Sigmoid colon (tissue), 7 donors: ENCODE measurements around the gene MGP. TPM values are rescaled to one million over a fixed set of nuclear protein-coding genes. Genes with fewer than 3 reads are reported as not detected.
A peak's percentile ranks its signal among the peaks of the same experiment; 100 is the strongest.

ENCODE experiments used
- DNase-seq: peaks from one replicate; pipeline ENCODE4 v3.0.0-alpha.2; 2019
- H3K27ac ChIP-seq, 4 donors: fragments of 200-600 bp; sonication (generic); one replicate each; pipeline ENCODE4 v1.5.1; 2016 to 2019; ENCODE audit warnings: mild to moderate bottlenecking in 1 of 4
- H3K27me3 ChIP-seq, 3 donors: fragments of 200-600 bp; sonication (generic); one replicate each; pipeline ENCODE4 v1.5.1; 2019; ENCODE audit warnings: mild to moderate bottlenecking in 1 of 3
- H3K36me3 ChIP-seq, 4 donors: fragments of 200-600 bp; sonication (generic); one replicate each; pipeline ENCODE4 v1.5.1; 2016 to 2019
- H3K4me1 ChIP-seq, 4 donors: fragments of 200-600 bp; sonication (generic); one replicate each; pipeline ENCODE4 v1.5.1; 2017 to 2019
- H3K4me3 ChIP-seq, 4 donors: fragments of 200-600 bp; sonication (generic); one replicate each; pipeline ENCODE4 v1.5.1; 2017 to 2019; ENCODE audit warnings: mild to moderate bottlenecking in 2 of 4, moderate library complexity in 1 of 4
- H3K9me3 ChIP-seq, 4 donors: fragments of 200-600 bp in 3 of 4; sonication (generic) in 3 of 4; one replicate each; pipeline versions ENCODE4 v1.5.1 to v1.6.1; 2013 to 2019
- EP300 ChIP-seq, 4 donors: sonication (generic); formaldehyde crosslinking; IDR thresholded peaks; one replicate each; pipeline ENCODE4 v1.6.1; 2017; ENCODE audit warnings: antibody characterized with exemption in 4 of 4
- POLR2A ChIP-seq, 2 donors: fragments of 450-650 bp; IDR thresholded peaks; one replicate each; pipeline ENCODE4 v1.6.1; 2016; ENCODE audit warnings: antibody characterized with exemption in 2 of 2, mild to moderate bottlenecking in 2 of 2, moderate library complexity in 2 of 2
- POLR2AphosphoS5 ChIP-seq, 4 donors: sonication (generic); formaldehyde crosslinking; IDR thresholded peaks; one replicate each; pipeline ENCODE4 v1.6.1; 2017; ENCODE audit warnings: antibody characterized with exemption in 4 of 4
- WGBS, 2 donors: extraction: QIAGEN DNeasy Blood & Tissue Kit; methylation state at CpG; one replicate each; pipeline ENCODE4 v1.1.7; 2013; 5-methylcytosine and 5-hydroxymethylcytosine counted together
- intact Hi-C: fragments of 100-400 bp; cut with DNase I; formaldehyde crosslinking; loops from one replicate; pipeline ENCODE4 v1.15.1; 2023
- polyA plus RNA-seq, 3 donors: library from polyadenylated mRNA; stranded (reverse); fragments of 200-250 nt; gene quantifications; one replicate each; pipeline ENCODE4 v1.2.3, GENCODE V29; 2013
- total RNA-seq, 4 donors: library from RNA; depleted of rRNA; stranded (reverse); fragments of >200 nt; gene quantifications; one replicate each; pipeline ENCODE4 v1.1.0, GENCODE V29; 2016
- TF ChIP-seq, protein P1 (sequence below), 4 experiments: fragments of 450-650 bp in 3 of 4; fragments of 200-600 bp in 1 of 4; IDR thresholded peaks; one replicate each; pipeline ENCODE4 v1.5.1; 2016 to 2019; ENCODE audit warnings: antibody characterized with exemption in 4 of 4, mild to moderate bottlenecking in 3 of 4, moderate library complexity in 2 of 4
- donor health status: healthy with polysubstance abuse.
- donor health status: Bipolar disorder and iron deficiency.
- donor health status: healthy.

The MGP gene
- total and polyA plus RNA-seq, 7 donors: 21.7 to 2,103 (median 984) TPM

DNA sequence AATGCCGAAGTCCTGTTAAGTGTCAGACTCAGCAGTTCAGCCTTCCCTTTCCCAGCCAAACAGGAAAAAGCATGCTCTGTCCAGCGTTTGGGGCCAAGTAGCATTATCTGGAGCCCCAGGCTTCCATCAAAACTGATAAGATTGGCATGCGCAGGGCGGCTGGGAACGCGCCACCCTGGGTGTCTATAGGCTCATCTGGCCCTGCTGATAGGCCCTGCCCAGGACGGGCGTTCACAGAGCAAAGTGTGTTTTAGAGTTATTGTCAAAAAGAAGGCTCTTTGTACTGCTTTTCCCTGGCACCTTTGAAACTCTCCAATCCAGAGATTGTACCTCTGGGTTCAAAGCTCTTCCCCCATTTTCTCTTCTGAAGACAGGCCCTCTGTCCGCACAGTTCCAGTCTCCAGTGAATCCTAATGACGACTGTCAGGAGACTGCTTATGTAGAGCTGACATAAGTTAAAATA, 42.2 kb downstream of the MGP start, which contains the start of gene ART4:
Gene ART4 (minus strand): TSS at position 102 of the 463 bp plus-strand sequence. CDS start 413 bp downstream, outside the sequence.
- Histone ChIP-seq H3K36me3 (no peaks in the 10 kb centered on the region), H3K4me1 (peaks cover 0 to 35% (median 29%) of the 10 kb centered on the region in 4 donors), H3K9me3 (no peaks in the 10 kb centered on the region), H3K4me3 (no peak within 1 kb of the TSS), H3K27me3 (no peaks in the 10 kb centered on the region), H3K27ac (peak within 1 kb of the TSS; percentile 58 to 65 (median 60))
- no peak for DNase-seq
- 81 to 85% methylated on average over 10 of the region's 10 CpGs for WGBS, 2 donors
- TF ChIP-seq POLR2AphosphoS5 (IDR thresholded peaks at IDR 0.05) (no peak), EP300 (IDR thresholded peaks at IDR 0.05) (no peak), POLR2A (IDR thresholded peaks at IDR 0.05) (no peak)
- TF ChIP-seq, protein P1, sequence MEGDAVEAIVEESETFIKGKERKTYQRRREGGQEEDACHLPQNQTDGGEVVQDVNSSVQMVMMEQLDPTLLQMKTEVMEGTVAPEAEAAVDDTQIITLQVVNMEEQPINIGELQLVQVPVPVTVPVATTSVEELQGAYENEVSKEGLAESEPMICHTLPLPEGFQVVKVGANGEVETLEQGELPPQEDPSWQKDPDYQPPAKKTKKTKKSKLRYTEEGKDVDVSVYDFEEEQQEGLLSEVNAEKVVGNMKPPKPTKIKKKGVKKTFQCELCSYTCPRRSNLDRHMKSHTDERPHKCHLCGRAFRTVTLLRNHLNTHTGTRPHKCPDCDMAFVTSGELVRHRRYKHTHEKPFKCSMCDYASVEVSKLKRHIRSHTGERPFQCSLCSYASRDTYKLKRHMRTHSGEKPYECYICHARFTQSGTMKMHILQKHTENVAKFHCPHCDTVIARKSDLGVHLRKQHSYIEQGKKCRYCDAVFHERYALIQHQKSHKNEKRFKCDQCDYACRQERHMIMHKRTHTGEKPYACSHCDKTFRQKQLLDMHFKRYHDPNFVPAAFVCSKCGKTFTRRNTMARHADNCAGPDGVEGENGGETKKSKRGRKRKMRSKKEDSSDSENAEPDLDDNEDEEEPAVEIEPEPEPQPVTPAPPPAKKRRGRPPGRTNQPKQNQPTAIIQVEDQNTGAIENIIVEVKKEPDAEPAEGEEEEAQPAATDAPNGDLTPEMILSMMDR (IDR thresholded peaks at IDR 0.05): no peak
- intact Hi-C loops: loop anchor here (2.0 to 10.0 kb wide), 4 partner anchors 49 to 741 kb away; no protein-coding TSS in a partner anchor

DNA sequence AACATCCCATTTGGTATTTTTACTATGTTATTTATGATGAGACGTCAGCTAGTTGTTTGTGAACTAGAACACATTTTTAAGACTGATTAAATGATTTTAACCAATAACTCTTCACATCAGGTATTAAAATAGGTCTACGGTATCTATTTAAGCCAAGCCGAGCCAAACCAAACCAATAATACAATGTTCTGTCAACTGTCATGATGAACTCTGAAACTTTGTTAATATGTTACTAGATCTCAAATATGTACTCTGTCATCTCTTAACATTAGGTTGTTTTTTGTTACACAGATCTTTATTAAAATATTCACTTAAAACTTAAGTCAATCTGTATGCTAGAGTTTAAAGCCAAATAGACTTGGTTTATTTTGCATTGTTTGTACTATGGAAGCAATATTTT, 43.3 kb downstream of the MGP start:
- Histone ChIP-seq H3K27me3 (no peaks in the 10 kb centered on the region), H3K4me1 (peaks cover 0 to 35% (median 29%) of the 10 kb centered on the region in 4 donors), H3K9me3 (no peaks in the 10 kb centered on the region), H3K4me3 (no peak overlapping the region), H3K27ac (peak overlapping the region; percentile 58 to 65 (median 60)), H3K36me3 (no peaks in the 10 kb centered on the region)
- no peak for DNase-seq
- intact Hi-C loops: loop anchor here (2.0 to 10.0 kb wide), 4 partner anchors 50 to 742 kb away; no protein-coding TSS in a partner anchor
- 15 to 69% methylated on average over 3 of the region's 3 CpGs for WGBS, 2 donors
- no peak for TF ChIP-seq EP300 (IDR thresholded peaks at IDR 0.05)
- TF ChIP-seq POLR2A (IDR thresholded peaks at IDR 0.05): no peak
- no peak for TF ChIP-seq POLR2AphosphoS5 (IDR thresholded peaks at IDR 0.05)
- TF ChIP-seq, protein P1 (IDR thresholded peaks at IDR 0.05): no peak

DNA sequence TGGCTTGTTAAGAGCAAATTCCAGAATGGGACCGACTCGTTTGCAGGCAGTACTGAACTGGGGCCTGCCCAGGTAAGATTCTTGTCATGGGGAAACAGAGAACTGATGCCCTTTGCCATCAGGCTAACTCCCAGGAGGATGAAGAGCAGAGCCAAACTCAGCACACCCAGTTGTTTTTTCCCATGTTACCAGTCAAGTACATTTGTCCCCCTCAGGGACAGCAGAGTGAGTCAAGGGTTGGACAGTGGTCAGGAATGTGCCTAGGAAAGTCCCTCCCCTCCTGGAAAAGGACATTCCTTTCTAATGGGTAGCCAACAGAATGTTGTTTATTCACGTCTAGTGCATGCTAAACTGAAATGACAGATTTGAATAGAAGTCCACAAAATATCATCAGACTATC, 43.9 kb downstream of the MGP start:
- TF ChIP-seq, protein P1 (IDR thresholded peaks at IDR 0.05): no peak
- peak in 2 of 4 donors; percentile 36 to 53 for TF ChIP-seq EP300 (IDR thresholded peaks at IDR 0.05)
- peak; percentile 27 to 68 (median 64) for TF ChIP-seq POLR2AphosphoS5 (IDR thresholded peaks at IDR 0.05)
- TF ChIP-seq POLR2A (IDR thresholded peaks at IDR 0.05): no peak
- DNase-seq: peak; percentile 83
- no peaks in the 10 kb centered on the region for H3K36me3 ChIP-seq
- H3K4me1 ChIP-seq: peaks cover 0 to 31% (median 28%) of the 10 kb centered on the region in 4 donors
- 74 to 76% methylated on average over 3 of the region's 3 CpGs for WGBS, 2 donors
- H3K9me3 ChIP-seq: no peaks in the 10 kb centered on the region
- peak overlapping the region; percentile 58 to 65 (median 60) for H3K27ac ChIP-seq
- no peaks in the 10 kb centered on the region for H3K27me3 ChIP-seq
- intact Hi-C loops: loop anchor here (2.0 to 10.0 kb wide), 4 partner anchors 51 to 743 kb away; no protein-coding TSS in a partner anchor
- no peak overlapping the region for H3K4me3 ChIP-seq

DNA sequence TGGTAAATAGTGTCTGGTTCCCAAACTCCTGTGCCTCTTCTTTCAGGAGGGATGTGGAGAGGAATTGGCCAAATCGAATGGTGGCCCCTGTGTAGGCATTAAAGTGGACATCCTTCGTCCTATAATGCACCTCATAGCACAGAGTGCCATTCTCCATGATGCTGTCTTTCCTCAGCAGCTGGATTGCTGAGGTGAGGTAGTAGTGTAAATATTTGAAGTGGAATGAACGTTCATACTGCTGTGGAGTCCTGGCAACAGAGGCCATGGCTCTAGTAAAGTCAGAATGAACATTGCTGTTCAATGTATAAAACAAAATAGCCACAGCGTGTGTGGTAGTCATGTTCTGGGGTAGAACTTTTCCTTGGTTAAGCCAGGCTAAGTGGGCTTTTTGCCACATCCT, 45.0 kb downstream of the MGP start:
- H3K27ac ChIP-seq: peak overlapping the region in 1 of 4 donors; percentile 65
- no peak overlapping the region for H3K4me3 ChIP-seq
- intact Hi-C loops: loop anchor here (10.0 kb wide), 3 partner anchors 304 to 744 kb away; no protein-coding TSS in a partner anchor
- H3K36me3 ChIP-seq: no peaks in the 10 kb centered on the region
- DNase-seq: no peak
- H3K9me3 ChIP-seq: no peaks in the 10 kb centered on the region
- H3K27me3 ChIP-seq: no peaks in the 10 kb centered on the region
- 32 to 74% methylated on average over 4 of the region's 4 CpGs for WGBS, 2 donors
- no peak for TF ChIP-seq POLR2A (IDR thresholded peaks at IDR 0.05)
- no peak for TF ChIP-seq POLR2AphosphoS5 (IDR thresholded peaks at IDR 0.05)
- no peak for TF ChIP-seq EP300 (IDR thresholded peaks at IDR 0.05)
- TF ChIP-seq, protein P1 (IDR thresholded peaks at IDR 0.05): no peak
- H3K4me1 ChIP-seq: peaks cover 0 to 29% (median 16%) of the 10 kb centered on the region in 4 donors
